Esophagus squamous epithelium (tissue), 5 donors: ENCODE data around the gene PELO. TPM values are rescaled to one million over a fixed set of nuclear protein-coding genes. Genes with fewer than 3 reads are reported as not detected.
"Not testable (repeated sequence)": the region's sequence is repeated elsewhere in the genome, so short reads cannot be mapped to it uniquely, and the experiment has no call there.

Experiments used
- DNase-seq: peaks from one replicate; lab custom pipeline; 2025; lab: John Stamatoyannopoulos, UW
- H3K27ac ChIP-seq, 4 donors: fragments of 200-600 bp; sonication (generic); one replicate each; pipeline ENCODE4 v1.5.1; 2016 to 2019; ENCODE audit warnings: mild to moderate bottlenecking in 1 of 4
- H3K27me3 ChIP-seq, 4 donors: fragments of 200-600 bp; sonication (generic); 1 replicate in 3 of 4; 2 replicates in 1 of 4; pipeline versions ENCODE4 v1.5.1 to v1.6.0; 2017 to 2021; ENCODE audit warnings: antibody characterized with exemption in 1 of 4
- H3K36me3 ChIP-seq, 3 donors: fragments of 200-600 bp; sonication (generic); one replicate each; pipeline ENCODE4 v1.5.1; 2016 to 2019
- H3K4me1 ChIP-seq, 3 donors: fragments of 200-600 bp; sonication (generic); one replicate each; pipeline ENCODE4 v1.5.1; 2017 to 2019
- H3K4me3 ChIP-seq, 4 donors: fragments of 200-600 bp; sonication (generic); 1 replicate in 3 of 4; 2 replicates in 1 of 4; pipeline ENCODE4 v1.5.1; 2016 to 2019; ENCODE audit warnings: mild to moderate bottlenecking in 2 of 4, moderate library complexity in 1 of 4
- H3K9me3 ChIP-seq, 3 donors: fragments of 200-600 bp; sonication (generic); one replicate each; pipeline ENCODE4 v1.5.1; 2016 to 2019
- CTCF ChIP-seq, 6 experiments: fragments of 450-650 bp in 4 of 6; fragments of 200-600 bp in 2 of 6; sonication (generic) in 2 of 6; IDR thresholded peaks; one replicate each; pipeline ENCODE4 v1.5.1; 2016 to 2019; ENCODE audit warnings: antibody characterized with exemption in 6 of 6, mild to moderate bottlenecking in 4 of 6, moderate library complexity in 4 of 6
- POLR2A ChIP-seq, 4 donors: fragments of 450-650 bp; IDR thresholded peaks; one replicate each; pipeline ENCODE4 v1.6.1; 2017; ENCODE audit warnings: antibody characterized with exemption in 4 of 4, mild to moderate bottlenecking in 4 of 4, moderate library complexity in 3 of 4
- WGBS, 2 donors: methylation state at CpG; one replicate each; pipeline ENCODE4 v1.1.5; 2018; 5-methylcytosine and 5-hydroxymethylcytosine counted together
- intact Hi-C: fragments of 100-400 bp; cut with DNase I; formaldehyde crosslinking; loops from one replicate; pipeline ENCODE4 v1.15.0; 2022
- total RNA-seq, 4 donors: library from RNA; depleted of rRNA; stranded (reverse); fragments of >200 nt; gene quantifications; one replicate each; pipeline ENCODE4 v1.1.0, GENCODE V29; 2016
- donor health status: DM: yes; HTN: yes; CAD: no.

PELO gene
- total RNA-seq, 4 donors from 2014 or later, result 10.4 to 25.6 (median 14.6) TPM

- TF ChIP-seq CTCF (IDR thresholded peaks at IDR 0.05) (no peak), POLR2A (IDR thresholded peaks at IDR 0.05) (no peak)
- H3K4me3 ChIP-seq, result no peak overlapping the region
- H3K4me1 ChIP-seq, result peaks cover 3 to 41% (median 16%) of the 10 kb centered on the region in 3 donors
- no peaks in the 10 kb centered on the region for H3K36me3 ChIP-seq
- no peak overlapping the region for H3K27ac ChIP-seq
- no peak for DNase-seq
- no peaks in the 10 kb centered on the region for H3K27me3 ChIP-seq
- intact Hi-C loops, result no loop called here
- no peaks in the 10 kb centered on the region for H3K9me3 ChIP-seq
- WGBS, 2 donors, result 76 to 80% methylated on average over 1 of the region's 1 CpG
These were observed 30.6 kb downstream of the PELO start for GRCh38 chr5:52818360-52818759.

DNA sequence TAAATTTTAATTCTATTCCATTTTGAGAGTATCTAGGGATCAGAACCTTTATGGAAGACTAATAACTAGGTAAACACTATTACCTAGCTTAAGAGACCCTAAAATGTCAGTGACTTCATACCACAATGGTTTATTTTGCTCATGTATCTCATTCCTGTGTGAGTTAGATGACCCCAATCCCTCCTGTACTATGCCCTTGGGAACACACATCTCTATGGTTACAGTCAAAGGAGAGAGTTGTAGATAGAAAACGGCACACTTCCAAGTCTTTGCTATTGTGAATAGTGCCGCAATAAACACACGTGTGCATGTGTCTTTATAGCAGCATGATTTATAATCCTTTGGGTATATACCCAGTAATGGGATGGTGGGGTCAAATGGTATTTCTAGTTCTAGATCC lies 31.1 kb downstream of the PELO start:
- 82 to 97% methylated on average over 3 of the region's 3 CpGs for WGBS, 2 donors
- H3K27ac ChIP-seq, H3K36me3 ChIP-seq, H3K9me3 ChIP-seq, H3K4me3 ChIP-seq, DNase-seq, intact Hi-C loops, H3K27me3 ChIP-seq: not testable (repeated sequence)
- H3K4me1 ChIP-seq, result peaks cover 3 to 37% (median 14%) of the 10 kb centered on the region in 3 donors

DNA sequence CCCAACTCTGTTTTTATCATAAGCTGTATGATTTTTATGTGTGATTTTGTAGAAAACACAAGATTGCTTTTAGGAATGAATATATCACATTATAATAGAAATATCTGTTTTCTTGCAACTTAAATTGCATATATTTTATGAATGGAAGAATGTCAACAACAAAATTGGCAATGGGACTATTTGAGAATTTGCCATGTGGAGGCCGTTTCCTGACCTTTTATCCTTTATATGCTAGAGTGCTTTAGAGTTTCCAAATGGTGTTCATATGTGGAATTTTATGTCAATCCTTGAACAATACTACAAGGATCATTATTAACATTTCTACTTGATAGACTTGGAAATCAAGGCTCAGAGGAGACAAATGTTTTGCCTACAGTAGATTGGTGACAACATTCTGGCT lies 34.2 kb downstream of the PELO start:
- H3K4me3 ChIP-seq, result no peak overlapping the region
- no peaks in the 10 kb centered on the region for H3K9me3 ChIP-seq
- TF ChIP-seq CTCF (IDR thresholded peaks at IDR 0.05) (no peak), POLR2A (IDR thresholded peaks at IDR 0.05) (no peak)
- H3K27me3 ChIP-seq, result no peaks in the 10 kb centered on the region
- H3K4me1 ChIP-seq, result peaks cover 3 to 20% (median 7%) of the 10 kb centered on the region in 3 donors
- H3K27ac ChIP-seq, result peak overlapping the region in 3 of 4 donors; percentile 11 to 49 (median 16)
- no peak for DNase-seq
- intact Hi-C loops, result no loop called here
- 42 to 65% methylated on average over 1 of the region's 1 CpG for WGBS, 2 donors
- no peaks in the 10 kb centered on the region for H3K36me3 ChIP-seq

DNA sequence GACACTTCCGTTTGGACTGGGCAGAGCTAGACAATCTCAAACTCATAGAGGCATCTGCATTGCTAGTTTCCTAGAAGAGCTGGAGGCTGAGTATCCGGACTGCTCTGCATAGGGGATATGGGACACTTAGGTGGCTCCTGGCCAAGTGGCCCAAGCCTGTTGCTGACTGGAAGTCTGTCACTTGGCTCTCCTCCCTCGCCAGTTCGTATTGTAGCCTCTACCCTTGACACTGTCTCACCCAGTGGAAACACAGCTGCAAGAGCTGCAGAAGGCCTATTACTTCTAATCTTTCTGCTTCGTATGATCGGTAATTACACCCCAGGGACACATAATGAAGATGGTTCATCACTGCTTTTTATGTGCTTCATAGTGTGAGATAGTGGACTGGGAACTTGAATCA lies 34.7 kb downstream of the PELO start:
- peaks cover 3 to 20% (median 7%) of the 10 kb centered on the region in 3 donors for H3K4me1 ChIP-seq
- H3K4me3 ChIP-seq, result peak overlapping the region in 1 of 4 donors; percentile 35
- H3K27ac ChIP-seq, result peak overlapping the region in 3 of 4 donors; percentile 11 to 49 (median 16)
- WGBS, 2 donors, result 62 to 85% methylated on average over 6 of the region's 6 CpGs
- no peak for DNase-seq
- H3K36me3 ChIP-seq, result no peaks in the 10 kb centered on the region
- intact Hi-C loops, result no loop called here
- TF ChIP-seq POLR2A (IDR thresholded peaks at IDR 0.05) (no peak), CTCF (IDR thresholded peaks at IDR 0.05) (no peak)
- H3K9me3 ChIP-seq, result no peaks in the 10 kb centered on the region
- H3K27me3 ChIP-seq, result no peaks in the 10 kb centered on the region

DNA sequence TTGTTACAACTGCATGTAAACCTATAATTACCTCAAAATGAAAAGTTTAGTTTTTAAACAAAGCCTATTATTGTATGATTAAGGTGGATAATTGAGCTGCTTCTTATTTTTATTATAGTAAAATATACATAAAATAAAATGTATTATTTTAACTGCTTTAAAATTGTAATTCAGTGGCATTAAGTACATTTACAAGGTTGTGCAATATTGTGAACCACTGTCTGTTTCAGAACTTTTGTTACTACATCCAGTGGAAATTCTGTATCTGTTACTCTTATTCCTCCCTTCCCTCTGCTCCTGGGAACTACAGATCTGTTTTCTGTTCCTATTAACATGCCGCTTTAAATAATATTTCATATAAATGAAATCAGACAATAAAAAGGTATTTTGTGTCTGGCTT lies 37.1 kb downstream of the PELO start:
- Histone ChIP-seq H3K4me1 (peaks cover 3 to 20% (median 7%) of the 10 kb centered on the region in 3 donors), H3K27ac (no peak overlapping the region), H3K36me3 (no peaks in the 10 kb centered on the region), H3K4me3 (no peak overlapping the region), H3K9me3 (peaks cover 0 to 7% (median 0%) of the 10 kb centered on the region in 3 donors), H3K27me3 (no peaks in the 10 kb centered on the region)
- no peak for DNase-seq
- TF ChIP-seq POLR2A (IDR thresholded peaks at IDR 0.05), result no peak
- TF ChIP-seq CTCF (IDR thresholded peaks at IDR 0.05), result no peak
- WGBS, 2 donors, result 95 to 97% methylated on average over 1 of the region's 1 CpG
- intact Hi-C loops, result no loop called here

DNA sequence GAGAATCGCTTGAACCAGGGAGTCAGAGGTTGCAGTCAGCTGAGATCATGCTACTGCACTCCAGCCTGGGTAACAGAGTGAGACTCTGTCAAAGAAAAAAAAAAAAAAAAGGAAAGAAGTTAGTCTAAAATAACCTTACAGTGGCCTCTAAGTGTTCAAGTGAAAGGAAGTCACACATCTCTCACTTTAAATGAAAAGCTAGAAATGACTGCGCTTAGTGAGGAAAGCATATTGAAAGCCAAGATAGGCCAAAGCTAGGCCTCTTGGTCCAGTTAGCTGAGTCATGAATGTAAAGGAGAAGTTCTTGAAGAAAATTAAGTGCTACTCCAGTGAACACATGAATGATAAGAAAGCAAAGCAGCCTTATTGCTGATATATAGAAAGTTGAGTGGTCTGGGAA lies 38.1 kb downstream of the PELO start:
- no peak overlapping the region for H3K4me3 ChIP-seq
- 74 to 83% methylated on average over 1 to 2 of the region's 2 CpGs for whole genome bisulfite sequencing, 2 donors
- peaks cover 0 to 7% (median 0%) of the 10 kb centered on the region in 3 donors for H3K9me3 ChIP-seq
- no peak for DNase-seq
- intact Hi-C loops, result no loop called here
- TF ChIP-seq POLR2A (IDR thresholded peaks at IDR 0.05), result no peak
- TF ChIP-seq CTCF (IDR thresholded peaks at IDR 0.05), result no peak
- no peaks in the 10 kb centered on the region for H3K36me3 ChIP-seq
- H3K4me1 ChIP-seq, result peaks cover 3 to 20% (median 7%) of the 10 kb centered on the region in 3 donors
- no peak overlapping the region for H3K27ac ChIP-seq
- H3K27me3 ChIP-seq, result no peaks in the 10 kb centered on the region
